WTC11 (cell line): ENCODE results near the gene SNRPD2. TPM values are rescaled to one million over a fixed set of nuclear protein-coding genes. Genes with fewer than 3 reads are reported as not detected.

Experiments used
- ATAC-seq: fragments of 200-7000 bp; cut with Tn5 transposase; 2 replicates; pipeline ENCODE4 v1.10.0; 2021; ENCODE audit warnings: mild to moderate bottlenecking, moderate library complexity
- CTCF ChIA-PET: fragments of 300-600 bp; sonication (Branson Sonifier 250); formaldehyde crosslinking; loops from one replicate; lab custom pipeline; 2021; ENCODE audit warnings: antibody characterized with exemption; lab: Charles Lee
- POLR2A ChIA-PET: fragments of 350-600 bp; sonication (Branson Sonifier 250); formaldehyde crosslinking; loops from one replicate; lab custom pipeline; 2021; ENCODE audit warnings: antibody characterized with exemption; lab: Charles Lee
- DNase-seq: peaks from one replicate; pipeline ENCODE4 v3.0.0; 2021; ENCODE audit warnings: low spot score
- H3K27ac Mint-ChIP-seq: 2 replicates; pipeline ENCODE4 v1.8.0; 2021; ENCODE audit warnings: mixed read lengths
- H3K27me3 Mint-ChIP-seq: 2 replicates; pipeline ENCODE4 v1.8.0; 2021; ENCODE audit warnings: low read depth, mild to moderate bottlenecking, moderate library complexity, mixed read lengths
- H3K36me3 Mint-ChIP-seq: 2 replicates; pipeline ENCODE4 v1.8.0; 2021; ENCODE audit warnings: mixed read lengths
- H3K4me1 Mint-ChIP-seq: 2 replicates; pipeline ENCODE4 v1.8.0; 2022; ENCODE audit warnings: mixed read lengths
- H3K4me3 Mint-ChIP-seq: 2 replicates; pipeline ENCODE4 v1.8.0; 2021; ENCODE audit warnings: mild to moderate bottlenecking, moderate library complexity, mixed read lengths
- H3K9me3 Mint-ChIP-seq: 2 replicates; pipeline ENCODE4 v1.8.0; 2021; ENCODE audit warnings: mixed read lengths
- AR ChIP-seq: fragments of 250-450 bp; sonication (Bioruptor Pico); IDR thresholded peaks from 2 replicates; pipeline ENCODE4 v1.9.0; 2021; ENCODE audit warnings: mild to moderate bottlenecking
- ARID4B ChIP-seq: sonication (generic); formaldehyde crosslinking; IDR thresholded peaks from 2 replicates; pipeline ENCODE4 v1.8.0; 2023; ENCODE audit warnings: missing genetic modification reagents, mild to moderate bottlenecking, borderline replicate concordance
- GTF2I ChIP-seq: fragments of 250-450 bp; sonication (Bioruptor Pico); conservative IDR thresholded peaks from 2 replicates; pipeline ENCODE4 v1.4.0; 2021; ENCODE audit warnings: mild to moderate bottlenecking
- IRF1 ChIP-seq: sonication (generic); formaldehyde crosslinking; IDR thresholded peaks from 2 replicates; pipeline ENCODE4 v1.8.0; 2023; ENCODE audit warnings: missing genetic modification reagents
- NFE2L1 ChIP-seq: sonication (generic); formaldehyde crosslinking; IDR thresholded peaks from 2 replicates; pipeline ENCODE4 v1.8.1; 2023; ENCODE audit warnings: missing genetic modification reagents
- NFYB ChIP-seq: sonication (generic); formaldehyde crosslinking; conservative IDR thresholded peaks from 2 replicates; pipeline ENCODE4 v1.8.0; 2022; ENCODE audit warnings: low read depth, missing genetic modification reagents
- NR1H2 ChIP-seq: sonication (generic); formaldehyde crosslinking; IDR thresholded peaks from 2 replicates; pipeline ENCODE4 v1.9.0; 2021; ENCODE audit warnings: mild to moderate bottlenecking, moderate library complexity, missing genetic modification reagents
- OVOL2 ChIP-seq: fragments of 250-450 bp; sonication (Bioruptor Pico); IDR thresholded peaks from 2 replicates; pipeline ENCODE4 v1.9.0; 2021; ENCODE audit warnings: mild to moderate bottlenecking, borderline replicate concordance
- SMAD4 ChIP-seq: sonication (generic); formaldehyde crosslinking; IDR thresholded peaks from 2 replicates; pipeline ENCODE4 v1.8.0; 2022; ENCODE audit warnings: mild to moderate bottlenecking, missing genetic modification reagents
- SOX15 ChIP-seq: fragments of 250-450 bp; sonication (Bioruptor Pico); IDR thresholded peaks from 2 replicates; pipeline ENCODE4 v1.9.0; 2021; ENCODE audit warnings: mild to moderate bottlenecking
- TP53 ChIP-seq: sonication (generic); formaldehyde crosslinking; IDR thresholded peaks from 2 replicates; pipeline ENCODE4 v1.8.1; 2023; ENCODE audit warnings: mild to moderate bottlenecking, missing genetic modification reagents
- ZNF232 ChIP-seq: sonication (generic); formaldehyde crosslinking; IDR thresholded peaks from 2 replicates; pipeline ENCODE4 v1.8.0; 2022; ENCODE audit warnings: mild to moderate bottlenecking, missing genetic modification reagents
- ZNF317 ChIP-seq: sonication (generic); formaldehyde crosslinking; IDR thresholded peaks from 2 replicates; pipeline ENCODE4 v1.8.1; 2023; ENCODE audit warnings: low read depth, mild to moderate bottlenecking, moderate library complexity, missing genetic modification reagents, borderline replicate concordance
- ZNF512 ChIP-seq: sonication (generic); formaldehyde crosslinking; IDR thresholded peaks from 2 replicates; pipeline ENCODE4 v1.8.1; 2022; ENCODE audit warnings: missing genetic modification reagents, borderline replicate concordance
- ZNF532 ChIP-seq: fragments of 250-450 bp; sonication (Bioruptor Pico); IDR thresholded peaks from 2 replicates; pipeline ENCODE4 v1.9.0; 2021; ENCODE audit warnings: mild to moderate bottlenecking, borderline replicate concordance
- total RNA-seq: library from RNA; stranded (reverse); gene quantifications from 3 replicates; pipeline ENCODE4 v1.2.3, GENCODE V29; 2021
- TF ChIP-seq, protein P1 (sequence below): sonication (generic); formaldehyde crosslinking; IDR thresholded peaks from 2 replicates; pipeline ENCODE4 v1.8.0; 2023; ENCODE audit warnings: mild to moderate bottlenecking, missing genetic modification reagents
- TF ChIP-seq, protein P2 (sequence below): sonication (generic); formaldehyde crosslinking; IDR thresholded peaks from 2 replicates; pipeline ENCODE4 v1.8.1; 2023; ENCODE audit warnings: mild to moderate bottlenecking, missing genetic modification reagents, moderate library complexity

SNRPD2 gene
- total RNA-seq, 1 experiment from 2014 or later: 739 TPM

GRCh38 chr19:45692187-45693105, 693 bp upstream of the SNRPD2 start, which contains the start of gene QPCTL:
Gene QPCTL (plus strand): TSS chr19:45692666. CDS start chr19:45692704, 38 bp downstream.
- ChIA-PET CTCF (interaction anchor here (0.6 to 5.4 kb wide), 52 partner anchors 9 to 1407 kb away, joined by 3 to 86 read pairs (median 5); partner anchors contain the start of genes FBXO46, MYPOP, RSPH6A and SIX5), POLR2A (interaction anchor here (0.6 to 3.3 kb wide), 28 partner anchors 10 to 366 kb away, joined by 3 to 39 read pairs (median 4); partner anchors contain the start of genes FBXO46, FOSB, GIPR and RSPH6A)
- Mint-ChIP-seq H3K9me3 (no peaks in the 10 kb centered on the region), H3K4me1 (peaks cover 6% of the 10 kb centered on the region; the same call in 1 of the 2 replicates), H3K27me3 (peaks cover 3% of the 10 kb centered on the region; the same call in 1 of the 2 replicates), H3K36me3 (peaks cover 43% of the 10 kb centered on the region), H3K27ac (peak within 1 kb of the TSS; percentile 100), H3K4me3 (peak within 1 kb of the TSS; percentile 96)
- peak; percentile 95 for ATAC-seq
- peak; percentile 97 for DNase-seq
- TF ChIP-seq SMAD4 (CRISPR knock-in tag) (no peak), NFYB (CRISPR knock-in tag) (peak; percentile 89), ZNF512 (CRISPR knock-in tag) (no peak), ZNF317 (CRISPR knock-in tag) (no peak), GTF2I (no peak), NR1H2 (CRISPR knock-in tag) (peak; percentile 23; the same call in 1 of the 2 replicates), AR (CRISPR knock-in tag) (no peak), ZNF232 (CRISPR knock-in tag) (no peak), SOX15 (no peak), OVOL2 (CRISPR knock-in tag) (no peak), TP53 (no peak), ZNF532 (CRISPR knock-in tag) (no peak), NFE2L1 (CRISPR knock-in tag) (peak; percentile 46; the same call in 1 of the 2 replicates), IRF1 (CRISPR knock-in tag) (peak; percentile 46; the same call in 1 of the 2 replicates), ARID4B (peak; percentile 88; the same call in 1 of the 2 replicates)
- TF ChIP-seq, protein P1, sequence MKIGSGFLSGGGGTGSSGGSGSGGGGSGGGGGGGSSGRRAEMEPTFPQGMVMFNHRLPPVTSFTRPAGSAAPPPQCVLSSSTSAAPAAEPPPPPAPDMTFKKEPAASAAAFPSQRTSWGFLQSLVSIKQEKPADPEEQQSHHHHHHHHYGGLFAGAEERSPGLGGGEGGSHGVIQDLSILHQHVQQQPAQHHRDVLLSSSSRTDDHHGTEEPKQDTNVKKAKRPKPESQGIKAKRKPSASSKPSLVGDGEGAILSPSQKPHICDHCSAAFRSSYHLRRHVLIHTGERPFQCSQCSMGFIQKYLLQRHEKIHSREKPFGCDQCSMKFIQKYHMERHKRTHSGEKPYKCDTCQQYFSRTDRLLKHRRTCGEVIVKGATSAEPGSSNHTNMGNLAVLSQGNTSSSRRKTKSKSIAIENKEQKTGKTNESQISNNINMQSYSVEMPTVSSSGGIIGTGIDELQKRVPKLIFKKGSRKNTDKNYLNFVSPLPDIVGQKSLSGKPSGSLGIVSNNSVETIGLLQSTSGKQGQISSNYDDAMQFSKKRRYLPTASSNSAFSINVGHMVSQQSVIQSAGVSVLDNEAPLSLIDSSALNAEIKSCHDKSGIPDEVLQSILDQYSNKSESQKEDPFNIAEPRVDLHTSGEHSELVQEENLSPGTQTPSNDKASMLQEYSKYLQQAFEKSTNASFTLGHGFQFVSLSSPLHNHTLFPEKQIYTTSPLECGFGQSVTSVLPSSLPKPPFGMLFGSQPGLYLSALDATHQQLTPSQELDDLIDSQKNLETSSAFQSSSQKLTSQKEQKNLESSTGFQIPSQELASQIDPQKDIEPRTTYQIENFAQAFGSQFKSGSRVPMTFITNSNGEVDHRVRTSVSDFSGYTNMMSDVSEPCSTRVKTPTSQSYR: 0 out of 2 replicates have a peak, but pooled peaks have one; percentile 18
- TF ChIP-seq, protein P2, sequence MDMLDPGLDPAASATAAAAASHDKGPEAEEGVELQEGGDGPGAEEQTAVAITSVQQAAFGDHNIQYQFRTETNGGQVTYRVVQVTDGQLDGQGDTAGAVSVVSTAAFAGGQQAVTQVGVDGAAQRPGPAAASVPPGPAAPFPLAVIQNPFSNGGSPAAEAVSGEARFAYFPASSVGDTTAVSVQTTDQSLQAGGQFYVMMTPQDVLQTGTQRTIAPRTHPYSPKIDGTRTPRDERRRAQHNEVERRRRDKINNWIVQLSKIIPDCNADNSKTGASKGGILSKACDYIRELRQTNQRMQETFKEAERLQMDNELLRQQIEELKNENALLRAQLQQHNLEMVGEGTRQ (CRISPR knock-in tag): no peak
